Measurements from ENCODE around the gene LIG1.
A peak's percentile ranks its signal among the peaks of the same experiment; 100 is the strongest.
"Not testable (repeated sequence)": the region's sequence is repeated elsewhere in the genome, so short reads cannot be mapped to it uniquely, and the experiment has no call there.

Gene LIG1

GRCh38 chr19:48123907-48124651 lies 46.1 kb downstream of the LIG1 start:
- FAIRE-seq: no peak
- no peak for DNase-seq (ENCODE audit: extremely low spot score, insufficient read length, low read depth)

- FAIRE-seq (no peak), DNase-seq (ENCODE audit: extremely low spot score, insufficient read length, low read depth) (no peak)
These were observed 47.7 kb downstream of the LIG1 start for GRCh38 chr19:48122421-48122820.

GRCh38 chr19:48121909-48122371 lies 48.2 kb downstream of the LIG1 start:
- FAIRE-seq: peak; percentile 63
- peak; percentile 25 for DNase-seq (ENCODE audit: extremely low spot score, insufficient read length, low read depth)

GRCh38 chr19:48121066-48121465 lies 49.1 kb downstream of the LIG1 start:
- FAIRE-seq: no peak
- DNase-seq (ENCODE audit: extremely low spot score, insufficient read length, low read depth): no peak

GRCh38 chr19:48120505-48120904 lies 49.6 kb downstream of the LIG1 start:
- DNase-seq (ENCODE audit: extremely low spot score, insufficient read length, low read depth): no peak
- FAIRE-seq: no peak

GRCh38 chr19:48118131-48118517 lies 52.0 kb downstream of the LIG1 start:
- FAIRE-seq: no peak

GRCh38 chr19:48117515-48118130 lies 52.5 kb downstream of the LIG1 start:
- FAIRE-seq: no peak
- no peak for DNase-seq (ENCODE audit: extremely low spot score, insufficient read length, low read depth)

More at GRCh38 chr19:48118131-48118517, 52.0 kb downstream of the LIG1 start:
- no peak for DNase-seq (ENCODE audit: extremely low spot score, insufficient read length, low read depth)

GRCh38 chr19:48113190-48113917 lies 56.8 kb downstream of the LIG1 start:
- no peak for FAIRE-seq
- no peak for DNase-seq (ENCODE audit: extremely low spot score, insufficient read length, low read depth)

- DNase-seq (ENCODE audit: extremely low spot score, insufficient read length, low read depth): no peak
These were observed 58.9 kb downstream of the LIG1 start for GRCh38 chr19:48111280-48111679.

GRCh38 chr19:48110350-48110966 lies 59.7 kb downstream of the LIG1 start, which contains the start of gene PLA2G4C:
PLA2G4C (minus strand) TSS chr19:48110817; CDS start chr19:48106529, 4,288 bp downstream.
- FAIRE-seq: peak; percentile 69
- DNase-seq (ENCODE audit: extremely low spot score, insufficient read length, low read depth): peak; percentile 97

More at GRCh38 chr19:48111280-48111679, 58.9 kb downstream of the LIG1 start:
- no peak for FAIRE-seq

GRCh38 chr19:48108997-48109782 lies 61.0 kb downstream of the LIG1 start:
- no peak for DNase-seq (ENCODE audit: extremely low spot score, insufficient read length, low read depth)
- FAIRE-seq: no peak

GRCh38 chr19:48103922-48104321 lies 66.2 kb downstream of the LIG1 start:
- DNase-seq (ENCODE audit: extremely low spot score, insufficient read length, low read depth) (no peak), FAIRE-seq (no peak)

GRCh38 chr19:48102870-48103751 lies 67.0 kb downstream of the LIG1 start:
- DNase-seq (ENCODE audit: extremely low spot score, insufficient read length, low read depth) (no peak), FAIRE-seq (no peak)

- DNase-seq (ENCODE audit: extremely low spot score, insufficient read length, low read depth): no peak
- no peak for FAIRE-seq
These were observed 74.5 kb downstream of the LIG1 start for GRCh38 chr19:48095612-48096175.

- no peak for FAIRE-seq
- DNase-seq (ENCODE audit: extremely low spot score, insufficient read length, low read depth): no peak
These were observed 75.3 kb downstream of the LIG1 start for GRCh38 chr19:48094855-48095203.

GRCh38 chr19:48094129-48094854 lies 75.9 kb downstream of the LIG1 start:
- DNase-seq (ENCODE audit: extremely low spot score, insufficient read length, low read depth) (no peak), FAIRE-seq (peak; percentile 31)

GRCh38 chr19:48091111-48091718 lies 78.9 kb downstream of the LIG1 start:
- DNase-seq (ENCODE audit: extremely low spot score, insufficient read length, low read depth); FAIRE-seq: not testable (repeated sequence)
